Activated CD4-positive, alpha-beta T cell treated with anti-CD3 and anti-CD28 coated beads, Interleukin-2, amount 50 U/mL, for 24 hours (primary cell): ENCODE data around the gene INS.
A peak's percentile ranks its signal among the peaks of the same experiment; 100 is the strongest.

ENCODE experiments used
- DNase-seq, 2 donors: peaks; one replicate each; pipeline ENCODE4 v3.0.0-alpha.2; 2020; ENCODE audit warnings: low read depth in 1 of 2, low spot score in 1 of 2

Gene INS

GRCh38 chr11:2149864-2150847, 10.9 kb downstream of the INS start:
- no peak for DNase-seq

- DNase-seq, result no peak
These were observed 11.5 kb downstream of the INS start for GRCh38 chr11:2149460-2149859.

GRCh38 chr11:2148595-2148994, 12.4 kb downstream of the INS start:
- no peak for DNase-seq

- no peak for DNase-seq
These were observed 13.6 kb downstream of the INS start for GRCh38 chr11:2147391-2147790.

GRCh38 chr11:2146051-2146450, 15.0 kb downstream of the INS start:
- no peak for DNase-seq

- no peak for DNase-seq
These were observed 16.3 kb downstream of the INS start for GRCh38 chr11:2144544-2145248.

GRCh38 chr11:2143799-2144543, 17.0 kb downstream of the INS start:
- no peak for DNase-seq

GRCh38 chr11:2143477-2143798, 17.6 kb downstream of the INS start:
- DNase-seq, result no peak

- DNase-seq, result peak; percentile 27 to 55
These were observed 18.2 kb downstream of the INS start for GRCh38 chr11:2142762-2143202.

GRCh38 chr11:2142300-2142759, 18.7 kb downstream of the INS start:
- no peak for DNase-seq

GRCh38 chr11:2140411-2141400, 20.3 kb downstream of the INS start:
- no peak for DNase-seq

GRCh38 chr11:2139621-2140337, 21.2 kb downstream of the INS start:
- no peak for DNase-seq

- no peak for DNase-seq
These were observed 21.9 kb downstream of the INS start, which contains the start of gene IGF2 for GRCh38 chr11:2139123-2139521. Gene IGF2, minus strand, starts transcription at chr11:2139389. Its CDS starts 3,866 bp downstream, at chr11:2135523.

GRCh38 chr11:2138431-2139122, 22.4 kb downstream of the INS start:
- DNase-seq, result no peak

GRCh38 chr11:2138068-2138430, 23.0 kb downstream of the INS start:
- DNase-seq, result no peak

GRCh38 chr11:2137202-2138067, 23.6 kb downstream of the INS start:
- no peak for DNase-seq

- DNase-seq, result no peak
These were observed 24.1 kb downstream of the INS start for GRCh38 chr11:2136952-2137201.

- DNase-seq, result no peak
These were observed 24.6 kb downstream of the INS start for GRCh38 chr11:2136209-2136951.
